CD4-positive, alpha-beta T cell treated with Interleukin-1 beta for 1 hour (primary cell): ENCODE results near the gene RIN3.

ENCODE experiments used
- DNase-seq, 2 donors: peaks; one replicate each; pipeline ENCODE4 v3.0.0-alpha.2; 2020 to 2022

RIN3 gene

GRCh38 chr14:92510972-92511371, 2.6 kb upstream of the RIN3 start:
- no peak for DNase-seq

- no peak for DNase-seq
Observed at GRCh38 chr14:92511453-92512238, 1.9 kb upstream of the RIN3 start.

- no peak for DNase-seq
Observed at GRCh38 chr14:92512807-92513203, 776 bp upstream of the RIN3 start.

GRCh38 chr14:92513966-92514843, 624 bp downstream of the RIN3 start:
- DNase-seq: peak in 1 of 2 donors; percentile 23

GRCh38 chr14:92514844-92515514, 1.4 kb downstream of the RIN3 start:
- DNase-seq: no peak

- DNase-seq: no peak
Observed at GRCh38 chr14:92515546-92516343, 2.2 kb downstream of the RIN3 start.

- no peak for DNase-seq
Observed at GRCh38 chr14:92516344-92516965, 2.9 kb downstream of the RIN3 start.

- DNase-seq: no peak
Observed at GRCh38 chr14:92516966-92517506, 3.5 kb downstream of the RIN3 start.

GRCh38 chr14:92517761-92518160, 4.2 kb downstream of the RIN3 start:
- DNase-seq: no peak

- DNase-seq: no peak
Observed at GRCh38 chr14:92519246-92520101, 5.9 kb downstream of the RIN3 start.

GRCh38 chr14:92520102-92521057, 6.8 kb downstream of the RIN3 start:
- peak in 1 of 2 donors; percentile 54 for DNase-seq

- DNase-seq: no peak
Observed at GRCh38 chr14:92521058-92521415, 7.5 kb downstream of the RIN3 start.

- no peak for DNase-seq
Observed at GRCh38 chr14:92523752-92524151, 10.2 kb downstream of the RIN3 start.

- no peak for DNase-seq
Observed at GRCh38 chr14:92524602-92525185, 11.1 kb downstream of the RIN3 start.

GRCh38 chr14:92525322-92526095, 11.9 kb downstream of the RIN3 start:
- no peak for DNase-seq

- DNase-seq: no peak
Observed at GRCh38 chr14:92527721-92528120, 14.1 kb downstream of the RIN3 start.

GRCh38 chr14:92528486-92529100, 15.0 kb downstream of the RIN3 start:
- no peak for DNase-seq

- DNase-seq: no peak
Observed at GRCh38 chr14:92529903-92530302, 16.3 kb downstream of the RIN3 start.
